ENCODE measurements around the gene DNMBP. TPM values are rescaled to one million over a fixed set of nuclear protein-coding genes. Genes with fewer than 3 reads are reported as not detected.

The DNMBP gene
- total and polyA plus RNA-seq, 2 of the 8 experiments (the other 6 are each of a cell fraction or from before 2014, with no cell fraction given) = 19.1 to 26.4 TPM

DNA sequence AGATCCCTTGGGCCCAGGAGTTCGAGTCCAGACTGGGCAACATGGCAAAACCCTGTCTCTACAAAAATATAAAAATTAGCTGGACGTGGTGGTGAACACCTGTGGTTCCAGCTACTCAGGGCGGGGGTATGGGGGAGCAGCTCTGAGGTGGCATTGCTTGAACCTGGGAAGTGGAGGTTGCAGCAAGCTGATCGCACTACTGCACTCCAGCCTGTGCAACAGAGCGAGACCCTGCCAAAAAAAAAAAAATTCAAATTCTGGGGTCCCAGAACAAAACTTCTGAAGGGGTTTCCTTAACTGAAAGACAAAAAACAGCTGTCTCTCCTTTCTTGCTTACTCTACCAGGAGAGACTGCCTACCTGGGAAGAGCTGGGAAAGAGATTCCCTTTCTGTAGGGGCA, 27.0 kb downstream of the DNMBP start:
- Histone ChIP-seq H2BK12ac (ENCODE audit: low read depth, low read length) (no peak overlapping the region), H4K5ac (ENCODE audit: insufficient read length, low read depth, low read length) (no peak overlapping the region), H2BK120ac (replicated peaks; ENCODE audit: low read depth, low read length) (no peak overlapping the region), H3K56ac (replicated peaks; ENCODE audit: insufficient read length, low read depth, low read length) (no peak overlapping the region), H3K27me3 (replicated peaks in 1 of 4; ENCODE audit: control insufficient read depth in 3 of 4, extremely low read depth in 1 of 4, insufficient read depth in 3 of 4, low read length in 3 of 4) (no peaks in the 10 kb centered on the region), H4K20me1 (replicated peaks in 1 of 2; ENCODE audit: control insufficient read depth in 1 of 2, insufficient read depth in 2 of 2, low read length in 2 of 2) (no peaks in the 10 kb centered on the region), H3K23ac (ENCODE audit: insufficient read length) (no peak overlapping the region), H2AFZ (ENCODE audit: low read length) (no peak overlapping the region), H3K14ac (ENCODE audit: insufficient read length) (no peak overlapping the region), H3K4me3 (ENCODE audit: extremely low read depth in 1 of 4, insufficient read depth in 2 of 4, low read depth in 3 of 4, low read length in 4 of 4) (no peak overlapping the region), H2BK15ac (ENCODE audit: low read length) (no peak overlapping the region), H3K23me2 (ENCODE audit: low read depth, low read length) (no peaks in the 10 kb centered on the region), H3K27ac (ENCODE audit: low read depth, low read length) (no peak overlapping the region), H3K18ac (ENCODE audit: extremely low read depth, low read length) (no peak overlapping the region), H3K9ac (replicated peaks in 1 of 4; ENCODE audit: extremely low read depth in 1 of 4, low read depth in 3 of 4, low read length in 3 of 4) (no peak overlapping the region), H3K9me3 (ENCODE audit: insufficient read depth in 2 of 2, low read depth in 1 of 2, low read length in 1 of 2) (no peaks in the 10 kb centered on the region), H3K79me1 (ENCODE audit: low read depth, low read length) (no peaks in the 10 kb centered on the region; the same call in 1 of the 2 replicates), H3K4me2 (ENCODE audit: insufficient read depth in 1 of 2, low read depth in 2 of 2, low read length in 2 of 2) (no peak overlapping the region), H4K8ac (ENCODE audit: extremely low read depth, insufficient read depth, low read length) (no peak overlapping the region), H3K36me3 (ENCODE audit: control insufficient read depth in 2 of 4, insufficient read depth in 4 of 4, low read length in 3 of 4) (no peaks in the 10 kb centered on the region), H4K91ac (replicated peaks; ENCODE audit: insufficient read length, low read length) (no peak overlapping the region), H3K4ac (replicated peaks; ENCODE audit: insufficient read length, low read depth, low read length) (no peak overlapping the region), H3K4me1 (replicated peaks in 1 of 4; ENCODE audit: control insufficient read depth in 3 of 4, insufficient read depth in 4 of 4, low read length in 3 of 4) (peaks cover 0 to 10% (median 1%) of the 10 kb centered on the region in 4 experiments; a peak in 2 of 7 replicates), H2BK5ac (ENCODE audit: low read depth, low read length) (no peak overlapping the region), H3K79me2 (ENCODE audit: control insufficient read depth in 1 of 2, insufficient read depth in 2 of 2, low read length in 2 of 2) (no peaks in the 10 kb centered on the region), H2BK20ac (ENCODE audit: low read length) (no peak overlapping the region), H2AK5ac (ENCODE audit: low read depth, low read length) (no peak overlapping the region)
- WGBS, 2 experiments (ENCODE audit: extremely low coverage in 1 of 2, insufficient coverage in 1 of 2, insufficient read length in 1 of 2, insufficient replicate concordance in 2 of 2, low coverage in 1 of 2, low lambda C conversion rate in 2 of 2, missing lambda C conversion rate in 1 of 2) = 95% methylated on average over 3 of the region's 5 CpGs; no CpG with 5 or more reads in 1 of the 2 experiments
- POLR2A ChIA-PET (ENCODE audit: partially characterized antibody) = interaction anchor here (1.1 kb wide), 1 partner anchor 12 kb away, joined by 3 read pairs; no protein-coding TSS in a partner anchor
- DNase-seq (ENCODE audit: low read depth in 1 of 2, low spot score in 2 of 2) = no peak
- CTCF ChIA-PET (ENCODE audit: partially characterized antibody) = interaction anchor here (0.6 to 1.8 kb wide), 5 partner anchors 59 to 1361 kb away, joined by 3 to 8 read pairs (median 4); no protein-coding TSS in a partner anchor
- no peak for FAIRE-seq
- TF ChIP-seq YY1 (IDR thresholded peaks at IDR 0.05; ENCODE audit: low read depth, low read length) = no peak
- TF ChIP-seq, protein P1, sequence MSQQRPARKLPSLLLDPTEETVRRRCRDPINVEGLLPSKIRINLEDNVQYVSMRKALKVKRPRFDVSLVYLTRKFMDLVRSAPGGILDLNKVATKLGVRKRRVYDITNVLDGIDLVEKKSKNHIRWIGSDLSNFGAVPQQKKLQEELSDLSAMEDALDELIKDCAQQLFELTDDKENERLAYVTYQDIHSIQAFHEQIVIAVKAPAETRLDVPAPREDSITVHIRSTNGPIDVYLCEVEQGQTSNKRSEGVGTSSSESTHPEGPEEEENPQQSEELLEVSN (IDR thresholded peaks at IDR 0.05) = no peak
- no peak for TF ChIP-seq TEAD4 (IDR thresholded peaks at IDR 0.05; ENCODE audit: low read depth, low read length)
- TF ChIP-seq CTBP2 (IDR thresholded peaks at IDR 0.05; ENCODE audit: borderline replicate concordance, insufficient read depth, insufficient read length, low read length) = no peak
- TF ChIP-seq BCL11A (IDR thresholded peaks at IDR 0.05; ENCODE audit: low read depth in 2 of 2, low read length in 2 of 2) = no peak
- no peak for TF ChIP-seq TBP (IDR thresholded peaks at IDR 0.05; ENCODE audit: low read depth, low read length)
- no peak for TF ChIP-seq BRCA1 (IDR thresholded peaks at IDR 0.05; ENCODE audit: low read depth, low read length)
- TF ChIP-seq RNF2 (IDR thresholded peaks at IDR 0.05; ENCODE audit: borderline replicate concordance, low read depth, low read length, missing control alignments, poor library complexity, severe bottlenecking) = no peak
- no peak for TF ChIP-seq CBX5 (IDR thresholded peaks at IDR 0.05; ENCODE audit: low read depth, low read length)
- no peak for TF ChIP-seq RXRA (IDR thresholded peaks at IDR 0.05; ENCODE audit: insufficient read depth, low read depth, low read length)
- TF ChIP-seq, protein P2, sequence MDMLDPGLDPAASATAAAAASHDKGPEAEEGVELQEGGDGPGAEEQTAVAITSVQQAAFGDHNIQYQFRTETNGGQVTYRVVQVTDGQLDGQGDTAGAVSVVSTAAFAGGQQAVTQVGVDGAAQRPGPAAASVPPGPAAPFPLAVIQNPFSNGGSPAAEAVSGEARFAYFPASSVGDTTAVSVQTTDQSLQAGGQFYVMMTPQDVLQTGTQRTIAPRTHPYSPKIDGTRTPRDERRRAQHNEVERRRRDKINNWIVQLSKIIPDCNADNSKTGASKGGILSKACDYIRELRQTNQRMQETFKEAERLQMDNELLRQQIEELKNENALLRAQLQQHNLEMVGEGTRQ (IDR thresholded peaks at IDR 0.05; ENCODE audit: low read length) = no peak
- TF ChIP-seq EGR1 (IDR thresholded peaks at IDR 0.05; ENCODE audit: borderline replicate concordance, low read depth, low read length) = no peak
- TF ChIP-seq POLR2A (IDR thresholded peaks at IDR 0.05; ENCODE audit: control extremely low read depth in 1 of 2, low read depth in 2 of 2, low read length in 2 of 2) = no peak

Measured in H1 (cell line).